ENCODE measurements around the gene CNKSR3.

GRCh38 chr6:154367336-154367735, 143.1 kb downstream of the CNKSR3 start:
- TF ChIP-seq CTCF (IDR thresholded peaks at IDR 0.05) (no peak), IRF3 (IDR thresholded peaks at IDR 0.05; ENCODE audit: low read depth, low read length) (no peak), RCOR1 (IDR thresholded peaks at IDR 0.05; ENCODE audit: low read length) (no peak), RAD21 (IDR thresholded peaks at IDR 0.05; ENCODE audit: low read length) (no peak), NFIC (IDR thresholded peaks at IDR 0.05; ENCODE audit: borderline replicate concordance) (no peak), REST (IDR thresholded peaks at IDR 0.05; ENCODE audit: low read depth, low read length) (no peak), POLR2AphosphoS5 (IDR thresholded peaks at IDR 0.05; ENCODE audit: low read depth, low read length) (no peak), FOXJ3 (CRISPR knock-in tag; IDR thresholded peaks at IDR 0.05) (no peak), FOSL2 (IDR thresholded peaks at IDR 0.05; ENCODE audit: borderline replicate concordance, low read depth) (no peak), PBX3 (IDR thresholded peaks at IDR 0.05) (no peak), FOXM1 (IDR thresholded peaks at IDR 0.05; ENCODE audit: low read depth) (no peak)
